ENCODE data around the gene SIN3A.

DNA sequence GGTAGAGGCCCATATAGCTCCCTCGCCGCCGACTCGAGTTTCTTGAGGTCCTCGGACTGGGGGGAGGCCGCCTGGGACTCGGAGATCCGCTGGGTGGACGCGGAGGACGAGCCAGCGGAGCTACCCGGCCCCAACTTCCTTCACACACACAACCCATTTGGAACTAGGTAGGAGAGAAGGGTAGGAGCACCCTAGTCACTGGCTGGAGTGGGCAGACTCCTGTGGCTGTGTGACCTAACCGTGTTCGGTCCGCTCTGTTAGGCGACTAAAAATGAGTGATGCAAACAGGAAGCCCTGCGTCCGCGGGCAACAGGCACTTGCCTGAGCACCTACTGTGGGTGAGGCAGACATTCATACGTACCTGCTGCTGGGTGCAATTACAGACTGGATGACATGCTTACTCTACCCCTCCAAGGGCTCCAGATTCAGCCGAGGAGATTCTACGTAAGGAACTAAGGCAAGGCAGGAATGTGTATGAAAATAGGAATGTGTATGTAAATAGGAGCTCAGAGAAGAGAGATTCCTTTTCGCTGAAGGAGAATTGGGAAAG, 4.6 kb upstream of the SIN3A start:
- TF ChIP-seq, protein P1, sequence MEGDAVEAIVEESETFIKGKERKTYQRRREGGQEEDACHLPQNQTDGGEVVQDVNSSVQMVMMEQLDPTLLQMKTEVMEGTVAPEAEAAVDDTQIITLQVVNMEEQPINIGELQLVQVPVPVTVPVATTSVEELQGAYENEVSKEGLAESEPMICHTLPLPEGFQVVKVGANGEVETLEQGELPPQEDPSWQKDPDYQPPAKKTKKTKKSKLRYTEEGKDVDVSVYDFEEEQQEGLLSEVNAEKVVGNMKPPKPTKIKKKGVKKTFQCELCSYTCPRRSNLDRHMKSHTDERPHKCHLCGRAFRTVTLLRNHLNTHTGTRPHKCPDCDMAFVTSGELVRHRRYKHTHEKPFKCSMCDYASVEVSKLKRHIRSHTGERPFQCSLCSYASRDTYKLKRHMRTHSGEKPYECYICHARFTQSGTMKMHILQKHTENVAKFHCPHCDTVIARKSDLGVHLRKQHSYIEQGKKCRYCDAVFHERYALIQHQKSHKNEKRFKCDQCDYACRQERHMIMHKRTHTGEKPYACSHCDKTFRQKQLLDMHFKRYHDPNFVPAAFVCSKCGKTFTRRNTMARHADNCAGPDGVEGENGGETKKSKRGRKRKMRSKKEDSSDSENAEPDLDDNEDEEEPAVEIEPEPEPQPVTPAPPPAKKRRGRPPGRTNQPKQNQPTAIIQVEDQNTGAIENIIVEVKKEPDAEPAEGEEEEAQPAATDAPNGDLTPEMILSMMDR (conservative IDR thresholded peaks at IDR 0.05; ENCODE audit: low read depth, low read length), result no peak
- no peak for TF ChIP-seq EZH2 (IDR thresholded peaks at IDR 0.05; ENCODE audit: borderline replicate concordance, low read depth, low read length, poor library complexity, severe bottlenecking)
